ENCODE data around the gene TSTD1. TPM values are rescaled to one million over a fixed set of nuclear protein-coding genes. Genes with fewer than 3 reads are reported as not detected.

Gene TSTD1
- total and polyA plus RNA-seq, 2 of the 8 experiments (the other 6 are each of a cell fraction or from before 2014, with no cell fraction given), result 60.9 to 314 TPM

GRCh38 chr1:161013488-161014230, 25.1 kb downstream of the TSTD1 start:
- no peak for FAIRE-seq
- TF ChIP-seq POU5F1 (IDR thresholded peaks at IDR 0.05; ENCODE audit: low read depth, low read length), result no peak
- TF ChIP-seq E2F6 (IDR thresholded peaks at IDR 0.05), result peak; percentile 27; the same call in 1 of the 2 replicates
- peak; percentile 28 to 32; a peak in 2 of 3 replicates for TF ChIP-seq POLR2A (IDR thresholded peaks at IDR 0.05; ENCODE audit: control extremely low read depth in 1 of 2, low read depth in 2 of 2, low read length in 2 of 2)
- TF ChIP-seq SRF (IDR thresholded peaks at IDR 0.05; ENCODE audit: low read depth, low read length), result no peak
- TF ChIP-seq SP1 (IDR thresholded peaks at IDR 0.05; ENCODE audit: low read depth, low read length), result no peak
- no peak for TF ChIP-seq YY1 (IDR thresholded peaks at IDR 0.05; ENCODE audit: low read depth, low read length)
- TF ChIP-seq SIN3A (conservative IDR thresholded peaks at IDR 0.05 in 1 of 2, IDR thresholded peaks at IDR 0.05 in 1 of 2; ENCODE audit: low read depth in 1 of 2, low read length in 2 of 2), result peak; percentile 48 to 57; a peak in 2 of 4 replicates
- peak; percentile 16; the same call in 1 of the 2 replicates for TF ChIP-seq EGR1 (IDR thresholded peaks at IDR 0.05; ENCODE audit: borderline replicate concordance, low read depth, low read length)
- TF ChIP-seq ATF3 (IDR thresholded peaks at IDR 0.05; ENCODE audit: insufficient read depth, low read depth, low read length), result no peak

More at GRCh38 chr1:161013488-161014230, 25.1 kb downstream of the TSTD1 start:
- Histone ChIP-seq H3K4me1 (replicated peaks in 1 of 4; ENCODE audit: control insufficient read depth in 3 of 4, insufficient read depth in 4 of 4, low read length in 3 of 4) (peaks cover 15 to 29% (median 21%) of the 10 kb centered on the region in 4 experiments), H3K4me3 (ENCODE audit: extremely low read depth in 1 of 4, insufficient read depth in 2 of 4, low read depth in 3 of 4, low read length in 4 of 4) (peak overlapping the region in 2 of 4 experiments; percentile 21 to 24; a peak in 3 of 8 replicates), H3K14ac (ENCODE audit: insufficient read length) (peak overlapping the region; percentile 68), H3K18ac (ENCODE audit: extremely low read depth, low read length) (peak overlapping the region; percentile 55), H3K23me2 (ENCODE audit: low read depth, low read length) (peaks cover under 1% of the 10 kb centered on the region; the same call in 1 of the 2 replicates), H3K79me1 (ENCODE audit: low read depth, low read length) (peaks cover 16% of the 10 kb centered on the region), H2BK120ac (replicated peaks; ENCODE audit: low read depth, low read length) (peak overlapping the region; percentile 79), H3K4ac (replicated peaks; ENCODE audit: insufficient read length, low read depth, low read length) (peak overlapping the region; percentile 83), H3K9me3 (ENCODE audit: insufficient read depth in 2 of 2, low read depth in 1 of 2, low read length in 1 of 2) (no peaks in the 10 kb centered on the region), H4K91ac (replicated peaks; ENCODE audit: insufficient read length, low read length) (peak overlapping the region; percentile 94), H2AK5ac (ENCODE audit: low read depth, low read length) (peak overlapping the region; percentile 97), H3K79me2 (ENCODE audit: control insufficient read depth in 1 of 2, insufficient read depth in 2 of 2, low read length in 2 of 2) (peaks cover 44 to 90% of the 10 kb centered on the region in 2 experiments), H3K23ac (ENCODE audit: insufficient read length) (no peak overlapping the region), H3K9ac (replicated peaks in 1 of 4; ENCODE audit: extremely low read depth in 1 of 4, low read depth in 3 of 4, low read length in 3 of 4) (peak overlapping the region in 1 of 4 experiments; percentile 38; a peak in 4 of 7 replicates), H3K56ac (replicated peaks; ENCODE audit: insufficient read length, low read depth, low read length) (peak overlapping the region; percentile 84), H4K20me1 (replicated peaks in 1 of 2; ENCODE audit: control insufficient read depth in 1 of 2, insufficient read depth in 2 of 2, low read length in 2 of 2) (peaks cover 9 to 25% of the 10 kb centered on the region in 2 experiments), H3K4me2 (ENCODE audit: insufficient read depth in 1 of 2, low read depth in 2 of 2, low read length in 2 of 2) (peak overlapping the region; percentile 53 to 71), H3K36me3 (ENCODE audit: control insufficient read depth in 2 of 4, insufficient read depth in 4 of 4, low read length in 3 of 4) (peaks cover 0 to 11% (median 1%) of the 10 kb centered on the region in 4 experiments; a peak in 3 of 8 replicates), H4K5ac (ENCODE audit: insufficient read length, low read depth, low read length) (peak overlapping the region; percentile 68), H3K27ac (ENCODE audit: low read depth, low read length) (peak overlapping the region; percentile 66; the same call in 1 of the 2 replicates), H4K8ac (ENCODE audit: extremely low read depth, insufficient read depth, low read length) (peak overlapping the region; percentile 18; the same call in 1 of the 2 replicates), H2BK15ac (ENCODE audit: low read length) (peak overlapping the region; percentile 90; the same call in 1 of the 2 replicates), H3K27me3 (replicated peaks in 1 of 4; ENCODE audit: control insufficient read depth in 3 of 4, extremely low read depth in 1 of 4, insufficient read depth in 3 of 4, low read length in 3 of 4) (no peaks in the 10 kb centered on the region), H2BK12ac (ENCODE audit: low read depth, low read length) (peak overlapping the region; percentile 88; the same call in 1 of the 2 replicates), H2AFZ (ENCODE audit: low read length) (no peak overlapping the region), H2BK20ac (ENCODE audit: low read length) (peak overlapping the region; percentile 89; the same call in 1 of the 2 replicates), H2BK5ac (ENCODE audit: low read depth, low read length) (peak overlapping the region; percentile 94)
- ChIA-PET CTCF (ENCODE audit: partially characterized antibody) (interaction anchor here (0.6 to 9.8 kb wide), 6 partner anchors 15 to 152 kb away, joined by 3 to 58 read pairs (median 3); partner anchors contain the start of gene PPOX), POLR2A (ENCODE audit: partially characterized antibody) (interaction anchor here (0.8 to 4.9 kb wide), 8 partner anchors 7 to 119 kb away, joined by 3 to 22 read pairs (median 6); partner anchors contain the start of genes DEDD, F11R and USF1)
- peak in 1 of 2 experiments; percentile 69 for DNase-seq (ENCODE audit: low read depth in 1 of 2, low spot score in 2 of 2)
- WGBS, 2 experiments (ENCODE audit: extremely low coverage in 1 of 2, insufficient coverage in 1 of 2, insufficient read length in 1 of 2, insufficient replicate concordance in 2 of 2, low coverage in 1 of 2, low lambda C conversion rate in 2 of 2, missing lambda C conversion rate in 1 of 2), result 52% methylated on average over 15 of the region's 15 CpGs; no CpG with 5 or more reads in 1 of the 2 experiments

Measured in H1 (cell line).